Stimulated activated CD8-positive, alpha-beta memory T cell treated with anti-CD3 and anti-CD28 coated beads, Interleukin-2, amount 100 ng/mL, for 1 hour (primary cell): ENCODE results near the gene PTGES2.
"Not testable (repeated sequence)": the region's sequence is repeated elsewhere in the genome, so short reads cannot be mapped to it uniquely, and the experiment has no call there.

Source experiments
- DNase-seq, 2 donors: peaks; one replicate each; pipeline ENCODE4 v3.0.0-alpha.2; 2020; ENCODE audit warnings: low read depth in 2 of 2

PTGES2 gene

DNA sequence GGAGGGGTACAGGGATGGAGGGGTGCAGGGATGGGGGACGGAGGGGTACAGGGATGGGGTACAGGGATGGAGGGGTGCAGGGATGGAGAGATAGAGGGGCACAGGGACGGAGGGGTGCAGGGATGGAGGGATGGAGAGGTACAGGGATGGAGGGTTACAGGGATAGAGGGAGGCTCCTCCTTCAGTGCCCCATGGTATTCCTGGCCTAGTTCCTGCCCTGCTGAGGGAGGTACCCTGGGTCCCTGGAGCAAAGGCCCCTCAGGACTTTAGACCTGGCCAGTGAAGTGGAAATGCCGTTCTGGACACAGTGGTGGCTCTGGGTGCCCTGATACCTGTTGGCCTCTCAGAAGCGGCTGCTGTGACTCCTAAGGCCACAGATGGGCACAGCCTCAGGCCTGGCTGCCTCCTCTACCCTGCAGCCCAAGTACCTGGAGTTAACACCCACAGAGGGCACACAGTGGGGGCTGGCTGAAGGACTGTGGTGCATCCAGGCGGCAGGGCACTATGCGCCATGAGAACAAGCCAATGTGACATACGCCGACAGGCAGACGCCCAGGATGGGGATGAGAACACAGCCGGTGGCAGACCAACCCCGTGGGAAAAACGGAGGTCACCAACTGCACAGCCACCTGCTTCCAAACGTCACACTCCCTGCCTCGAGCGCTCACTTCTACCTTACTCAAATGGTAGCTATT lies 8.4 kb downstream of the PTGES2 start:
- DNase-seq = no peak

DNA sequence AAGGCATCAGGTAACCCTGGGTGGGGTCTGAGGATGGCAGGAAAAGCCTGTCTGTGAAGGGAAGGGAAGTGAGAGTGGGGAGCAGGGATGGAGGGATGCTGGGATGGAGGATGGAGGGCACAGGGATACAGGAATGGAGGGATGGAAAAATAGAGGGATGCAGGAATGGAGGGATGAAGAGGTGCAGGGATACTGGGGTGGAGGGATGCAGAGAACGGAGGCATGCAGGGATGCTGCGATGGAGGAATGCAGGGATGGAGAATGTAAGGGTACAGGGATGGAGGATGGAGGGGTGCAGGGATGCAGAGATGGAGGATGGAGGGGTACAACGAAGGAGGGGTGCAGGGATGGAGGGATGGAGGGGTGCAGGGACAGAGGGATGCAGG lies 9.1 kb downstream of the PTGES2 start:
- no peak for DNase-seq

GRCh38 chr9:128117613-128118471 lies 9.7 kb downstream of the PTGES2 start:
- peak; percentile 96 for DNase-seq

- no peak for DNase-seq
Measured at GRCh38 chr9:128116104-128117083, 11.1 kb downstream of the PTGES2 start.

DNA sequence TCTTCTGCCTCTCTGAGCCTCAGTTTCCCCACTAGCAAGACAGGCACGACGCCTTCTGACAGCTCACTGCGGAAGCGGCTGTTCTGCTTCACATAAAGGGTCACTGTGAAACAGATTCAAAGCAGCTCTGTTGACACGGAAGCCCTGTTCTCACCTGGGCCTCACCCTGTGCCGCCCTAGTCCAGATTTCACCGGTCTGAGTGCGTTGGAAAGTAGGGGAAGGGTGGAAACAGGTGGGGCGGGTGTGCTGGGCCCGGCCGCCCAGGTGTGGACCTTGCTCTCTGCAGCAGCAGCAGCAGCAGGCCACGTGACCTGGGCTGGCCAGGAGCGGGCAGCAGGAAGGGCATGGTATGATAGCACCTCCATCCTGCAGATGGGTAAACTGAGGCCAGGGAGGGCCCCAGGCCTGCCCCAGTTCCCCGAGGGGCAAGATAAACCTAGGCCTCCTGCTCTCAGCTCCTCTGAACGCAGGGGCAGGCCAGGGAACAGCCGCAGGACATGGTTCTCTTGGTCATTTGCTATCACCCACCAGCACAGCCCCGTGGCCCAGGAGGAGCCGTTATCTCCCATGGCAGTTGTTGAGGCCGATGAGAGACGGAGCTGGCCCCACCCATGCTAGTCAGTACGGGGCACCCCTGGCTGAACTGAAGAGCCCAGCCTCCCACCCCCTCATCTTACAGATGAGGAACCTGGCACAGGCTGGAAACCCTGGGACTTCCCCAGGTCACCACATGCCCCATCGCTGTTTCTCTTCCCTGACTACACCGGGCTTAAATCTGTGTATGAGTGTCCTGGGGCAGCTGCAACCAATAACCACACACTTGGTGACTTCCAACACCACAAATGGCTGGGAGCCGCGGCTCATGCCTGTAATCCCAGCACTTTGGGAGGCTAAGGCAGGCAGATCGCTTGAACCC lies 12.1 kb downstream of the PTGES2 start:
- no peak for DNase-seq

- DNase-seq = no peak
Measured at GRCh38 chr9:128114326-128115186, 13.0 kb downstream of the PTGES2 start.

GRCh38 chr9:128113526-128114325 lies 13.8 kb downstream of the PTGES2 start:
- no peak for DNase-seq

DNA sequence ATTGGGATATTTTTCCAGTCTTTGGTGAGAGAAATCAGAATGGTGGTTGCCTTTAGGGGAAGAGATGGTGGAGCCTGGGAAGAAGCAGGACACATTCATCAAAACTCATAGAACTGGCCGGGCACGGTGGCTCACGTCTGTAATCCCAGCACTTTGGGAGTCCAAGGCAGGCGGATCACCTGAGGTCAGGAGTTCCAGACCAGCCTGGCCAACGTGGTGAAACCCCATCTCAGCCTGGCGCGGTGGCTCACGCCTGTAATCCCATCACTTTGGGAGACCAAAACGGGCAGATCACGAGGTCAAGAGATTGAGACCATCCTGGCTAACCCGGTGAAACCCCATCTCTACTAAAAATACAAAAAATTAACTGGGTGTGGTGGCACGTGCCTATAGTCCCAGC lies 15.8 kb downstream of the PTGES2 start:
- not testable (repeated sequence) for DNase-seq

DNA sequence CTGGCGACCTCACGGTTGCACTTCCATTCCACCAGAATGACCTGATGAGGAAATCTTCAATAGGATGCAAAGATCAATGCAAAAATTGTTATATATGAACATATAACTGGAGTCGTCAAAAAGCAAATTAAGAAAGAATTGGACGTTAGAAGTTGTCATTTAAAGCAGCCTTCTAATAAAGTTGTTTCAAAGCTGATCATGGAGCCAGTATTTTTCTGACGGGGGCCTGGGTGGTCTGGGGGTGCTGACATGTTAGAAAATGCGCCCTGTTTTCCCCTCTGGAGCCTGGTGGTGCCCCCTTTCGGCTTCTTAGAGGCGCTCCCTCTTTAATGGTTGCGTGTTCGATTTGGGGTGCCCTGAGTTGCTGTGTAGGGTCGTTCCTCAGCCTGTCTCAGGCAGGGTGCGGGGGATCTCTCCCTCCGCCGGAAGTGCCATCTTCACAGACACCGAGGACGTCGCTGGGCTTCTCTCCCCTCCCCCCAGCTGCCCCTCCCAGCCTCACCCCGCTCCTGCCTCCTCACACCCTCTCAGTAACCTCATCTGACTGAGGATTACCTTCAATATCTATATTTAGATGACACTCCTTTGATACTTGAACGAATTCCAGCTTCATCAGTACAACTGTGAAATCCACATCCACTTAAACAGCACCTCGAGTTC lies 18.3 kb downstream of the PTGES2 start:
- no peak for DNase-seq

- DNase-seq = no peak
Measured at GRCh38 chr9:128108269-128109049, 19.1 kb downstream of the PTGES2 start.

- DNase-seq = no peak
Measured at GRCh38 chr9:128107468-128108268, 19.9 kb downstream of the PTGES2 start.

DNA sequence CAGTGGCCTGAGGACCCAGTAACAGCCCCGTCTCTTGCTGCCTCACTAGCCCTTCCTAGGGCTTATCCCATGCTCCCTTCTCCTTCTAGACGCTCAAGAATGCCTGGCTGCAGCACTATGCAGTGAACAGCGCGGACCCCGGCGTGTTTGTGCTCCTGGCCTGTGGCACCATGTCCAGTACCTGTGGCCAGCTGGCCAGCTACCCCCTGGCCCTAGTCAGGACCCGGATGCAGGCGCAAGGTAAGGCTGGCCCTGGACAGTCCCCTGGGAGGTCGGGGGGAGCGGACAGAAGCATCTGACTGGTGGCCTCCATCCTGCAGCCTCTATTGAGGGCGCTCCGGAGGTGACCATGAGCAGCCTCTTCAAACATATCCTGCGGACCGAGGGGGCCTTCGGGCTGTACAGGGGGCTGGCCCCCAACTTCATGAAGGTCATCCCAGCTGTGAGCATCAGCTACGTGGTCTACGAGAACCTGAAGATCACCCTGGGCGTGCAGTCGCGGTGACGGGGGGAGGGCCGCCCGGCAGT lies 20.5 kb downstream of the PTGES2 start:
- DNase-seq = no peak

DNA sequence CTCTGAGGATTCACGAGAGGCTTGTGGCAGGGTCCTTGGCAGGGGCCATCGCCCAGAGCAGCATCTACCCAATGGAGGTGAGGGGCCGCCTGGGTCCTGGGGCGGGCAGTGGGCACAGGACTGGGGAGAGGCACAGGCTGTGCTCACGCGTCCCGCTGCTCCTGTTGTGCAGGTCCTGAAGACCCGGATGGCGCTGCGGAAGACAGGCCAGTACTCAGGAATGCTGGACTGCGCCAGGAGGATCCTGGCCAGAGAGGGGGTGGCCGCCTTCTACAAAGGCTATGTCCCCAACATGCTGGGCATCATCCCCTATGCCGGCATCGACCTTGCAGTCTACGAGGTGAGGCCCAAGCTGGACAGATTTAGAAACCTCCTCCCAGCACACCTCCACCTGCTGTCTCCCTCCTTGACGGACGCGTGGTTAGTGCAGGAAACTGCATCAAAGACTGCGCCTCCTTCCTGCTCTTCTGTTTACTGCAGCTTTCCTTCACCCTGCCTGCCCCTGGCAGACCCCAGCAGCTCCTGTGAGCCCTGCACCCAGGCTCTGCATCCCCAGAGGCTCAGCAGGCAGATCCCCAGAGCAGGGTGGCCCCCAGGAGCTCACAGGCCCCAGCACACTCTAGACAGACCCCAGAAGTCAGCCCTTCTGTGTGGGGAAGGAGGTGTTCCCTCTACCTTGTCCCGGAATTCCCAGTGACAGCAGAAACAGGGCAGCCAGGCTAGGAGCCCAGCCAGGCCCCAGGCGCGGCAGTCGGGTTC lies 21.2 kb downstream of the PTGES2 start:
- DNase-seq = no peak

- no peak for DNase-seq
Measured at GRCh38 chr9:128105538-128106175, 21.9 kb downstream of the PTGES2 start.

DNA sequence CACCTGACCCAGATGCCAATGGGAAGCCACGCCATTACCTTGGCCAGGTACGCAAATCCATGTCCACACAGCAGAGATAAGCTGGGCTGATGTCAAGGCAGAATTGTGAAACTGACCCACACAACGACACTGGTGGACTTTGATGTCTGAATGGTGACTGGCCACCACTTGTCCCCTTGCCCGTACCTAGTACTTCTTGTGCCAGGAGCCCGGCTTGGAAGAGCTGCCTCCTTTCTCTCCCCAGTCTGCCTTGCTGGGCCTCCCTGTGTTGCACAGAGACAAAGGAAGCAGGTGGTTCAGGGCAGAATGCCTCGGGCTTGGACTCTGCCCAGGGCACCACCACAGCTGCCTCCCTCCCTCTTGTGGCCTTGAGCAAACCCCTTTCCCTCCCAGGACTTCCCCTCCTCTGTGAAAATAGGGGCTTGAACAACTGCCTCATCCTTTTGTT lies 23.3 kb downstream of the PTGES2 start:
- DNase-seq = no peak
